DOHH2 (cell line): Measurements from ENCODE around the gene APOL5.

Experiments
- CTCF ChIP-seq: fragments of 200-600 bp; sonication (generic); IDR thresholded peaks from one replicate; pipeline ENCODE4 v1.5.1; 2014; ENCODE audit warnings: antibody characterized with exemption, mild to moderate bottlenecking, low read depth, low read length; ENCODE audit not compliant: poor library complexity, severe bottlenecking
- EZH2phosphoT487 ChIP-seq: fragments of 200-600 bp; sonication (generic); IDR thresholded peaks from 2 replicates; pipeline ENCODE4 v1.6.1; 2017; ENCODE audit warnings: borderline replicate concordance, mild to moderate bottlenecking, antibody characterized with exemption, low read length, moderate library complexity, mixed read lengths

DNA sequence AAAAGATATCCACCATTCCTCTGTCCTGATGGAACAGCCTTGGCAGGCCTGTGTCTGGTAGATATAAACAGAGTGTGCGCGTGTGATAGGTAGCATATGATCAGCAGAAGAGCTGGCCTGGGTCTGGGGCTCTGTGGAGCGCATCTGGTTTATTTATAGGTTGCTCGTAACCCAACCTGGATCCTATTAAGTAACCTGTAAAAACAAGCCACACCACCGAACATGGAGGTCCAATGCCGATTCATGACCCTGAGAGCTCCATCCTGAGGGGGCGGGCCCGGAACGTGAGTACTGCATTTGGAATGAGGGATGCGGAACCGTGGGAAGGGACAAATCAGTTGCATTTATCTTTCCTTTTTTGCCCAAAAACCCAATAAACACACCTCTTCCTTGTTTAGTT lies 31.9 kb upstream of the APOL5 start:
- TF ChIP-seq CTCF (no peak), EZH2phosphoT487 (no peak)
